HG02852 (cell line): ENCODE measurements around the gene FGFRL1.
"Not testable (repeated sequence)": the region's sequence is repeated elsewhere in the genome, so short reads cannot be mapped to it uniquely, and the experiment has no call there.

Experiments
- ATAC-seq: cut with Tn5 transposase; IDR thresholded peaks from one replicate; pipeline ENCODE4 v1.9.1; 2021; ENCODE audit warnings: mild to moderate bottlenecking, moderate library complexity; ENCODE audit not compliant: unreplicated experiment

The FGFRL1 gene

DNA sequence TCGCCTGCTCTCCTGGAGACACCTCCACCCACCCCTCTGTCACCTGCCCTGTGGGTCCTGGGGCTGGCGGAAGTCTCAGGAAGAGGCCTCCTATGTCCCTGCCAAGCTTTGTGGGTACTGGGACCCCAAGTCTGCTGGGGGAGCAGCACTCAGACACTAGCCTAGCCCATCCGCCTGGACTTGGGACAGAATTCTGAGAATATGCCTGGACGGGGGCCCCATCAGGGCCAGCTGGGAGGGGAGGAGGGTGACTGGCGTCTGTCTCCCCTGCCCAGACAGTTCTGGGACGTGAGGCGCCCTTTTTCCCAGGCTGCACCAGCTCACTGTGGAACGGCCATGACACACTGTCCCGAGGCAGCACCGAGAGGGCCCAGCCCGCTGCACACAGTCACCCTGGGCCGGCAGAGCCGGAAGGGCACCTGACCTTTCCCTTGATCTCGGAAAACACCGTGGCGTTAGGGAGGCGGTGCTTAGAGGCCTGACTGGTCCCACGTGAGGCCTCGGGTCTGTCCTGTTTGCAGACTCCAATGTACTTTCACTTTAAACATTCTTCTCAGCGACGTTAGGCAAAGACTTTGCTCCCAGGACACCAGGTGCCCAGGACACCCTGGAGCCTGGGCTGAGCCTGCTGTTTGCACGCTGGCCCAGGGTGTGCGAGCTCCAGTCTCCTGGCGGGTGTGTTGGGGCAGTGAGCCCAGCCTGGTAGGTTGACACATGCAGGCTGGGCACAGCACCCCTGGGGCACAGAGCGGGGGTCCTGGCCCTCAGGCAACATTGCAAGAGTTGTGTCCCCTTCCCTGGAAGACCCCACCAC is 18.9 kb upstream of the FGFRL1 start:
- ATAC-seq = no peak

DNA sequence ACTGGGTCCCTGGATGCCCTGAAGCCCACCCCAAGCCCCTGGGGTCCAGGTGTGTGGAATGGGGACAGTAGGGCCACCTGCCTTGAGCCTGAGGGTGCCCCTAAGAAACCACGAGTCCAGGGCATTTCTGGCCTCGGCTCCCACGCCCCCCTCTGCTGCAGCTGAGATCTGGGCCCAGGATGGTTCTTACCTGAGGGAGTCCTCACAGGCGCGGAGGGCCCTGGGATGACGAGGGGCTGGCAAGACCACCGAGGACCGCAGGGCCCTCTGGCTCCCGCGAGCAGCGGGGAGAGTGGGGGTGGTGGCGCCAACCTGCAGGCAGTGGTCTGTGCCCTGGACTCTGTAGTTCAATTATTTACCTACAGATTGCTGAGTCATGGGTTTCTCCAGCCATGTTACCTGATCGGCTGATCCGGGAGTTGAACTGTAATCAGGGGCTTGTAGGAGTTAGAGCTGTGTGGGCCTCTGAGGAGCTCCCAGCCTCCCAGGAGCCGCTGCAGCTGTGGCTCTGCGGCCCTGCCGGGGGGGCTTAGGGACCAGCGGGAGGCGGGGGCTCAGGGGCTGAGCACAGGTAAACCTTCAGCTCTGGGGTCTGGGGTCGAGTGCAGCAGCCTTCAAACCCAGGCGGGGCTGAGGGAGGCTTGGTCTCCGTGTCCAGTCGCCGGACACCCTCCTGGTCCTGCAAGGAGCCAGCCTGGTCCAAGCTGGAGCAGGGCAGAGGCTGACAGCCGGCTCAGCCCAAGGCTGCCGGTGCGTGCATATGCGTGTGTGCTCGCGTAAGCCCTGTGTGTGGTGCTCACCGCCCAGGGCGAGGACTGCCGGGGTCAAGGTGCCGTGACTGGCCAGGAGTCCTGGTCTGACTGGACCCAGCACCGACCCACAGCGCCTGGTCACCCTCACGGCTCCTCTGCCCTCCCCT is 18.1 kb upstream of the FGFRL1 start, which contains the start of gene SLC26A1:
Gene SLC26A1, minus strand, starts transcription at position 294 of the 919 bp plus-strand sequence. CDS start 1,701 bp downstream, outside the sequence.
- ATAC-seq = no peak

GRCh38 chr4:995311-996026 is 16.0 kb upstream of the FGFRL1 start:
- ATAC-seq = no peak

GRCh38 chr4:996030-996996 is 15.1 kb upstream of the FGFRL1 start:
- no peak for ATAC-seq

DNA sequence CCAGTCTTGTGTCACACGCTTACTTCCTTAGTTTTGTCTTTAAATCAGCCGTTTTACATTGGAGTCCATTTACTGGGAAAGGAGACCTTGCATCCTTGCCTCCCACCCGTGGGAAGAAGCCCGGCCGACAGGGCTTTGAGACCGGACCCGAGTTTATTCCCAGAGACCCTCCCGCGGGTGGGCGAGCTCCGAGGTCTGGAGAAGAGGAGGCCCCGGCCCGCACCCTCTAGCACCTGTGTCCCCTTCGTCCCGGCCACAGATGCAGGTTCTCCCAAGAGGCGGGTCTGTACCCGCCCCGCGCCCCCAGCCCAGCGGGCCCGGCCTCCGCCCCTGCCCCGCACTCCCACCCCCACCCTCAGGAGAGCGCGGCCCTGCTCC is 14.4 kb upstream of the FGFRL1 start:
- ATAC-seq = no peak

DNA sequence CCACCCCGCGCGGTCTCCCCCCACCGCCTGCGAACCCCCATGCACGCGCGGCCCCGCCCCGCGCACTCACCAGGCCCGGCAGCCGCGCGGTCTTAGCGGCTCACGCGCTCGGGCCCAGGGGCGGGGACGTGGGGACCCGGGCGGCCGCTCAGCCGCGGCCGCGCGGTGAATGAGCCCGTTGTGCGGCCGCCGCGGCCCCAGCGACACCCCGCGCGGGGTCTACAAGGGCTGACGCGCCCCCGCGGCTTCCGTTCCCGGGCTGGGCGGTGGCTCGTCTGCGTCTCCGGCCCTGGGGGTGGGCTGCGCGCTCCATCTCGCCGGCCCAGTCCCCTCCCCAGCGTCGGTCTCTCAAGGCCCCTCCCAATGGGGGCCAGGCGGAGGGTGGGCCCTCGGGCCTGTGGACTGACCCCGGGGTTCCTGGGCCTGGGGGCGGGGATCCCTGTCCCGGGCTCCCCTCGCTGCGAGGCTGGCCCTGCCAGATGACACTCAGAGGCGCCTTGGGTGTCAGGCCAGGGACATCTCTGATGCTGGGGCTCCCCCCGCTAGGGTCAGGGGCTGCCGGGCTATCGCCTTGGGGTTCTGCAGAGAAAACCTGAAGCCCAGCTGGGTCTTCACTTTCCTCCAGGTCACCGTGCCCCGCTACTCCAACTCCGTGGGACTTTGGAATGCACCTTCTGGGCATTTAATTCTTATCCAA is 13.9 kb upstream of the FGFRL1 start:
- no peak for ATAC-seq

DNA sequence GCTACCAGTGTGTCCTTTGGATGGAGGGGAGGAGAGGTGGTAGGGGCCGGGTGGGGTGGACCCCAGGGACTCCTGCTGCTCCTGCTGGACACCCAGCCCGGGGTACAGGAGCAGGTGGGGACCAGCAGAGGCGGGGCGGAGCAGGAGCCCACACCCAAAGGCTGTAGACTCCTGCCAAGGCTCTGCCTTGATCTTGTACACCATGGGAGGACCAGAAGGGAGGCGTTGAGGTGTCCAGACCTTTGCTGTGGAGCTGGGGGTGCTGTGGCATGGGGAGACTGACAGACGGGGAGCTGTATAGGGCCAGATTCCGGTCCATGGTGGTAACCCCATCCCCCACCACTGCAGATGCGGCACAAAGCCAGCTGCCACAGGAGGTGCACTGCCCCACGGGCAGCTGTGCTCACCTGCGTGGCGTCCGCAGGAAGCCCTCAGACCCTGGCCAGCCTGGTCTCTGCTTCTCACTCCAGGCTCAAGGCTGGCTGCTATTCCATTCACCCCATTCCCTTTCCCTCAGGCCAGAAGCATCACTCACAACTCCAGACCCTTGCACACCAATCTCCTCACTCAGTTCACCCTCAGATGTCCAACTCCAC is 13.2 kb upstream of the FGFRL1 start:
- no peak for ATAC-seq

- not testable (repeated sequence) for ATAC-seq
Observed at GRCh38 chr4:999240-999863, 12.1 kb upstream of the FGFRL1 start.

DNA sequence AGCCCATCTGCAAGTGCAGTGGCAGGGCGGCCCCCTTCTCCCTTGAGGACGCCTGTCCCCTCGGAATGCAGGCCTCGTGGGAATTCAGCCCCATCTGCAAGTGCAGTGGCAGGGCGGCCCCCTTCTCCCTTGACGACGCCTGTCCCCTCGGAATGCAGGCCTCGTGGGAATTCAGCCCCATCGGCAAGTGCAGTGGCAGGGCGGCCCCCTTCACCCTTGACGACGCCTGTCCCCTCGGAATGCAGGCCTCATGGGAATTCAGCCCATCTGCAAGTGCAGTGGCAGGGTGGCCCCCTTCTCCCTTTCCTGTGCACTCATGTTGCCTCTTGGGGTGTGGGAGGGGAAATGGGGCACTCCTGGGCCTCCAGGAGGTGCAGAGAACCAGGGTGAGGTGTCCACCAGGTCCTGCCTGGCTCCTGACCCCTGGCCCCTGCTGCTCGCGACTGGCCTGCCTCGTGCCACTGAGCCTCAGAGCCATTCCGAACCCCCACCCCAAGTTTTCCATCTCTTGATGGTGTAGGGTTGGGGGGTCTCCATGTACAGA is 11.5 kb upstream of the FGFRL1 start:
- ATAC-seq = no peak

- no peak for ATAC-seq
Observed at GRCh38 chr4:1000686-1001260, 10.7 kb upstream of the FGFRL1 start.

- no peak for ATAC-seq
Observed at GRCh38 chr4:1001561-1002130, 9.8 kb upstream of the FGFRL1 start.

- no peak for ATAC-seq
Observed at GRCh38 chr4:1002131-1002630, 9.2 kb upstream of the FGFRL1 start.

DNA sequence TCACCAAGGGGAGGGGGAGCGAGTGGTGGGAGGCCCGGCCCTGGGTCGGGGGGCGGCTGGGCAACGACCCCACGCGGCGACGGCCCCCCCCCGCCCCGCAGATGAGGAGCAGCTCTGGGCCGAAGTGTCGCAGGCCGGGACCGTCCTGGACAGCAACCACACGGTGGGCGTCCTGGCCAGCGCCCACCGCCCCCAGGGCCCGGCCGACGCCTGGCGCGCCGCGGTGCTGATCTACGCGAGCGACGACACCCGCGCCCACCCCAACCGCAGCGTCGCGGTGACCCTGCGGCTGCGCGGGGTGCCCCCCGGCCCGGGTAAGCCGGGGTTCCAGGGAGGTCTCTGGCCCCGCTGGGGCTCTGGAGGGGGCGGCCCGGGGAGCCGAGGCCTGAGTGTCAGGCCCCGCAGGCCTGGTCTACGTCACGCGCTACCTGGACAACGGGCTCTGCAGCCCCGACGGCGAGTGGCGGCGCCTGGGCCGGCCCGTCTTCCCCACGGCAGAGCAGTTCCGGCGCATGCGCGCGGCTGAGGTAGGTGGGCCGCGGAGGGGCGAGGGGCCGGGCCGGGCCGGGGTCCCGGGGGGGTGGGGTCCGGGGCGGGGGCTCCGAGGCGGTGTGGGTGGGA is 8.7 kb upstream of the FGFRL1 start:
- ATAC-seq = no peak

DNA sequence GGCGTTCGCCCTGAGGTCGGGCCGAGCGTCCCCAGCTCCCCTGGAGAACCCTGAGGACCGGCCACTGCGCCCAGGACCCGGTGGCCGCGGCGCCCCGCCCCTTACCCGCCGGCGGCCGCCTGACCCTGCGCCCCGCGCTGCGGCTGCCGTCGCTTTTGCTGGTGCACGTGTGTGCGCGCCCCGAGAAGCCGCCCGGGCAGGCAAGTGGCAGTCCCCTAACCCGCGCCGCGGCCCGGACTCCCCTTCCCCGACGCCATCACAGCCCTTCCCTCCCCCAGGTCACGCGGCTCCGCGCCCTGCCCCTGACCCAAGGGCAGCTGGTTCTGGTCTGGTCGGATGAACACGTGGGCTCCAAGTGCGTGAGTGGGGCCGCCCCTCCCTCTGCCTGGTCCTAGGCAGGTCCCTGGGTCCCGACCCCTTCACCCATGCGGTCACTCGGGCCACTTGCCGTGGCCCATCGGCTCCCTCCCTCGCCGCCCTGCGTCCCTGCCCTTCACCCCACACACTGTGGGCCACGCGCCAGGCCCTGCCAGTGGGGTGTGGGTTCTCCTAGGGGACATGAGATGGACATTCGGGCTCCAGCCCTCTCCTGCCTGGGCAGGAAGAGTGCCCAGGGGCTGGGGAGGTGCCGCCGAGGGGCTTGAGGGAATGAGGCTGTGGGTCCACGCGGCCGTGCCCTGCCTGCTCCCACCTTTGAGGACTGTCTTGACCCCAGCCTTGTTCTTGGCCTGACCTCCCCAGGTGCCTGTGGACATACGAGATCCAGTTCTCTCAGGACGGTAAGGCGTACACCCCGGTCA is 8.0 kb upstream of the FGFRL1 start:
- no peak for ATAC-seq

- no peak for ATAC-seq
Observed at GRCh38 chr4:1004071-1004418, 7.4 kb upstream of the FGFRL1 start.
